LNCaP clone FGC (cell line): ENCODE measurements around the gene DHRS12.

ENCODE experiments used
- DNase-seq: peaks from one replicate; pipeline ENCODE4 v3.0.0-alpha.2; 2011; ENCODE audit warnings: low read depth
- H3K4me3 ChIP-seq: 2 replicates; pipeline ENCODE4 v1.5.1; 2011; ENCODE audit warnings: mild to moderate bottlenecking, low read depth, low read length, control low read depth
- TF ChIP-seq, protein P1 (sequence below): IDR thresholded peaks from 2 replicates; pipeline ENCODE4 v1.5.1; 2012; ENCODE audit warnings: mild to moderate bottlenecking; ENCODE audit not compliant: control insufficient read depth, insufficient read depth; ENCODE audit errors: extremely low read depth

Gene DHRS12

DNA sequence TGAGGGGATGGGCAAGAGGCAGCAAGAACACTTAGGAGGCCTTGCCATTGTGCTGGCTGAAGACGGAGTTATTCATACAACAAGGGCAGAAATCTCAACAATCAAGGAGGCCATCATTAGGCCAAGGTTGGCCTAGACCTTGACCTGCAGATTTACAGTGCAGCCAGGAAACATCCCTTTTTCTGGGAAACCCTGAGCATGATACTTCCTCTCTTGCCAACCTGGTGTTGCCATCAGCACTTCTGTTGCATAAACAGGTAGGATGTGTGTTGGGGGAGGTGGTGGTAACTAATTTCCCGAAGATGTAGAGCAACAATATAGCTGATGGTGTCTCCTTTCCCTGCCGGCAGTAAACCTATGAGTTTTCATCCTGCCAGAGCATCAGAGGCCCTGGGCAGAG is 33.1 kb upstream of the DHRS12 start:
- no peak for DNase-seq
- H3K4me3 ChIP-seq, result no peak overlapping the region
- TF ChIP-seq, protein P1, sequence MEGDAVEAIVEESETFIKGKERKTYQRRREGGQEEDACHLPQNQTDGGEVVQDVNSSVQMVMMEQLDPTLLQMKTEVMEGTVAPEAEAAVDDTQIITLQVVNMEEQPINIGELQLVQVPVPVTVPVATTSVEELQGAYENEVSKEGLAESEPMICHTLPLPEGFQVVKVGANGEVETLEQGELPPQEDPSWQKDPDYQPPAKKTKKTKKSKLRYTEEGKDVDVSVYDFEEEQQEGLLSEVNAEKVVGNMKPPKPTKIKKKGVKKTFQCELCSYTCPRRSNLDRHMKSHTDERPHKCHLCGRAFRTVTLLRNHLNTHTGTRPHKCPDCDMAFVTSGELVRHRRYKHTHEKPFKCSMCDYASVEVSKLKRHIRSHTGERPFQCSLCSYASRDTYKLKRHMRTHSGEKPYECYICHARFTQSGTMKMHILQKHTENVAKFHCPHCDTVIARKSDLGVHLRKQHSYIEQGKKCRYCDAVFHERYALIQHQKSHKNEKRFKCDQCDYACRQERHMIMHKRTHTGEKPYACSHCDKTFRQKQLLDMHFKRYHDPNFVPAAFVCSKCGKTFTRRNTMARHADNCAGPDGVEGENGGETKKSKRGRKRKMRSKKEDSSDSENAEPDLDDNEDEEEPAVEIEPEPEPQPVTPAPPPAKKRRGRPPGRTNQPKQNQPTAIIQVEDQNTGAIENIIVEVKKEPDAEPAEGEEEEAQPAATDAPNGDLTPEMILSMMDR, result no peak

DNA sequence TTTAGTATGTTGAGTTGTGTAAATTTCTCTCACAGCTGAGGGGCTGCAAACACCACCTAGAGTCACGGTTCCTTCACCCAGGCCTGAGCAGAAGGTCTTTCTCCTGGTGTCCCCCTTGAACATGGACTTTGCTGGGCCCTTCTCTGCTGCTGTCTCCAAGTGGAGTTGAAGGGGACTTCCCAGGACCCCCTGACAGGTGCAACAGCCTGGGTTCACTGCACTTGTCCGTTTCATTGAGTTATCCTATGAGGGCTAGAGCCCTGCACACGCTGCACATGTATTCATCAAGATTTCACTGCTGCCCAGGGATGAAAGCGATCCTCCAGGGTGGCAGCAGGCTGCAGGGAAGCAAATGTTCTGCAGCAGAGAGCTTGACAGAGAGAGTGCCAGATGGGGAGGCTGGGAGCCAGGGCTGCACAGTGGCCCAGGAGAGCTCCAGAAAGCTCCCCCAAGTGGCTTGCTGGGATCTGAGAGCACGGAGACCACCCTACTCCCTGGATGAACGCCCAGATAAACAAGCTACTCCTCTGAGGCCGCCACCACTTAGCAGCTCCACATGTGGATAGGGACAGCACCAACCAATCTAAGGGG is 30.7 kb upstream of the DHRS12 start:
- TF ChIP-seq, protein P1, result no peak
- no peak overlapping the region for H3K4me3 ChIP-seq
- DNase-seq, result no peak

DNA sequence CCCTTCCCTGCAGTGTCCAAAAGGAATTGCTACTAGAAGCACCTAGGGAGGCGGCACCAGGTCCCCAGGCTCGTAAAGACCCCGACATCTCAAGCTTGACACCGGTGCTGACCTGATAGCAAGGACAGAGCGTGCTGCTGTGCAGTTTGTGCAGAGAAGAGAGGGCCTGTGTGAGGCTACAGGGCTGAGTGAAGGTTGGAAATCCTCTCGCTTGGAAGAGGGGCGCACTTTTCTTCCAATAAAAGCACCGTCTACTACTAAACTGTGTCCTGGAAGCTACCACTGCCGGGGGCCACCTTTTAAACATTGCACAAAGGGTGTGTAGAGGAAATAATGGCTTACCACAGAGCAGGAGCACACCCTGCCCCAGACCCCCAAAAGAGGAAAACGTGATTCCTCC is 30.0 kb upstream of the DHRS12 start:
- DNase-seq, result no peak
- TF ChIP-seq, protein P1, result no peak

DNA sequence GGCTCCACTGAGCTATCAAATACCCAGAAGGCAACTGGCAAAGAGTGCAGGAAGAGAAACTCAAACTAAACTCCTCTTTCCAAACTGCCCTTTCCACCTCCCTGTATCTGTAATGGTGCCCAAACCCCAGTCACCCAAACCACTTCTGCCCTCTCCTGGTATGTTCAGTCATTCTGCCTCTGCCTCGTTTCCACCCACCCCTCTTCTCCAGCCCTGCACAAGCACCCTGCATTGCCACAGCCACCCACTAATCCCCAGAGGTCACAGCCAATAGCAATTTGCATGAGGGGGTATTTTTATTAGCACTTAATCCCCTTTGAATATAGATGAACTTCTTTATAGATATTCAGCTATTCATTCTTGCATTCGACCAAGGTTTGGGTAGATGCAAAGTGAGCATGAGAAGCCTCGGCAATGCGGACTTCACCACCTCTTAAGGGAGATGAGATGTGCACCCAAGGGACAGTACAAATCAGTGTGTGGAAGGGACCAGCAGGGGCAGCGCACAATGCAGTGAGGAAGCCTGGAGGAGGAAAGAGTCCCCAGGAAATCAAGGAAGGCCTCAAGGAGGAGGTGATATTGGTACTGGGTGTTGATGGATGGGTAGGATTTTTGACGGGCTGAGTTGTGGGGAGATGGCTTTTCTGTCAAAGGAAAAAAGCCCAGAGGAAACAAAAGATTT is 28.6 kb upstream of the DHRS12 start:
- no peak overlapping the region for H3K4me3 ChIP-seq

More for the DNA sequence above, 30.0 kb upstream of the DHRS12 start:
- no peak overlapping the region for H3K4me3 ChIP-seq

DNA sequence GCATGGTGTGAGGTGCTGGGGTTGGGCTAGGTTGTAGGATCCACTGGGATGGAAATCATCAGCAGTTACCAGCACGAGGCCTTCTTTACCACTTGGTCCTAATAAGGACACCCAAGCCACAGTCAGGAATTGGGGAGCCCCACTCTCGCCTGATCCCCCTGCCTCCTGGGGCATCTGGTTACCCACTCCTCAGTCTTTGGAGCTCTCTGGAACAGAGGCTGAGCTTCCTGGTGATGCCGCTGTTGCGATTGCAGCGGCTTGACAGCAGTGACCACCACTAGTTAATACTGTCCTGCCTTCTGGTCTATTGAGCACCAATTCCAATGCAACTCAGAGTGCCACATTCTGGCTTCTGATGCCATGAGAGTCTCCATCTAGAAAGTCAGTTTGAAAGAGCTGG is 27.6 kb upstream of the DHRS12 start:
- H3K4me3 ChIP-seq, result no peak overlapping the region
- TF ChIP-seq, protein P1, result no peak
- DNase-seq, result no peak

More for the DNA sequence above, 28.6 kb upstream of the DHRS12 start:
- TF ChIP-seq, protein P1, result peak; percentile 44
- no peak for DNase-seq

DNA sequence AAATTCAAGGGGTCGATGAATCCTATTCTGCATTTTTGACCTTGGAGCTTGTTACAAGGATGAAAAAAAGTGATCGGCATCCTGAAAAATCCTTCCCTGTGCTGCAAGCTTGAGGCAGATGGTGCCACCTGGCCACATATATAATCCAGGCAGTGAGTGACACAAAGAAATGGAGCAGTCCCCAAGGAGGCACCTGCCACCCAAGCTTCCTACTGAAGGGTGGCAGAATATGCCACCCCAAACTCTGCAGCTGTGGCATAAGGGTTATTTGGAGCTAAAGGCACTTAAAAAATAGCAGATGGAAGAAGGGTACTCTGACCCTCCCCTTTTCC is 25.6 kb upstream of the DHRS12 start:
- no peak for DNase-seq
- TF ChIP-seq, protein P1, result no peak
- no peak overlapping the region for H3K4me3 ChIP-seq

DNA sequence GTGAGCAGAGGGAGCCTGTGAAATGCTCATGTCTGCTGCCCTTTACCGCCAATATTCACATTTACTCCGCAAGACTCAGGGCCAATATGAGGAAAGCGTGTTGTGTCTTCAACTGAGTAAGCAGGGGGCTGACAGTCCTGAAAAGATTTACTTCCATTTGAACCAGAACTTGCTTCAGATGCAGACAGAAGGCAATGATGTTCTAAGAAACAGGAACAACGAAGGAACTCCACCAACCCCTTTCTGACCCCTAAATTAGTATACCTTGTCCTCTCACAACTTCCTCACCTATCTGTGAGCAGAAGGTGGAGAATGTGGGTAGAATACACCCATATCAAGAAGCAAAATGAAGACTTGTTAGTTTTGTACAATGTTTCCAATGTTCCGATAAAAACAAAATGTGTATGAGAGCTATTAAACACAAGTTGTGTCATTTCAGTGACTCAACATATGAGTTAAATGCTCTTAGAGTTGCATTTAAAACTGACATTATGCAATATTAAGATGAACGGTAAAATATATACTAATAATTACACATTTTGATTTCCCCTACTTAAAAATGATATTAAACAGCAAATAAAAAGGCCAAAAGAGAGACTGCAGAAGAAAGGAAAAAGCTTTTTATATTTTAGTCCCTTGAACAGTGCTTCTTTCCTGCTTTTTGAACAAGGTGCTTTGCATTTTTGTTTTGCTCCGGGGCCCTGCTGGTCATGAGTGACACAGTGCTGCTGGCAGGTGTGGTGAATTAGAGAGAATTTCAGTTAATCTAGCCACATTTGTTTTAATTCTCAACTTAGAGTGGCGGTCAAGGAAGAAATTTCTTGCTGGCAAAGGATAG is 25.0 kb upstream of the DHRS12 start:
- H3K4me3 ChIP-seq, result no peak overlapping the region
- DNase-seq, result no peak

More for the DNA sequence above, 25.0 kb upstream of the DHRS12 start:
- TF ChIP-seq, protein P1, result no peak
